ENCODE results near the gene HAND2.

The HAND2 gene

DNA sequence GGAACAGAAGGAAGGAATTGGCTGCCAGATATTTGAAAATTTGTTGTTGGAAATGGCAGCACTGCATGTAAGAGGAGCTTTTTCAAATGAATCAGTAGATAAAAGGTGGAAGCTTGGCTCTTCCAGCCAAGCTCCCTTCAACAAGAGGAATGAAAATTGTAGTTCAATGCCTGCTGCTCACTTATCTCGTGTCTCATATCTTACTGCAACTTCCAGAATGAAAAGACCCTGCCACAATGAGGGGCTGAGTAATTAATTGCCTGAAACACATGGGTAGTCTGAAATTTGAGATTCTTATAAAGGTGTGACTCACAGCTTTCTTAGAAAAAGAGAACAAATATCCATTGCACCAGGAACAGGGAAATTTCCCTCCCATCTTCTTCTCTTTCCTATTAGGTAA lies 53.0 kb downstream of the HAND2 start:
- DNase-seq (ENCODE audit: low read depth in 2 of 2) = no peak
